Gastrocnemius medialis (tissue), 4 donors: ENCODE data around the gene IL22RA1.

Source experiments
- CTCF ChIP-seq, 5 experiments: fragments of 450-650 bp in 3 of 5; fragments of 200-600 bp in 2 of 5; sonication (generic) in 2 of 5; IDR thresholded peaks in 4 of 5; conservative IDR thresholded peaks in 1 of 5; 1 replicate in 4 of 5; 2 replicates in 1 of 5; pipeline ENCODE4 v1.5.1; 2016 to 2019; ENCODE audit warnings: antibody characterized with exemption in 5 of 5, mild to moderate bottlenecking in 3 of 5, moderate library complexity in 3 of 5
- POLR2A ChIP-seq, 2 donors: fragments of 450-650 bp; IDR thresholded peaks; one replicate each; pipeline ENCODE4 v1.6.1; 2017; ENCODE audit warnings: antibody characterized with exemption in 2 of 2, mild to moderate bottlenecking in 2 of 2, moderate library complexity in 2 of 2

GRCh38 chr1:24092979-24093378, 50.0 kb downstream of the IL22RA1 start:
- no peak for TF ChIP-seq CTCF (IDR thresholded peaks at IDR 0.05 in 4 of 5, conservative IDR thresholded peaks at IDR 0.05 in 1 of 5)
- TF ChIP-seq POLR2A (IDR thresholded peaks at IDR 0.05) = no peak
